Stimulated activated CD8-positive, alpha-beta memory T cell treated with anti-CD3 and anti-CD28 coated beads, Interleukin-4, amount 100 ng/mL, for 24 hours (primary cell): ENCODE data around the gene CFAP70.
"Not testable (repeated sequence)": the region's sequence is repeated elsewhere in the genome, so short reads cannot be mapped to it uniquely, and the experiment has no call there.

Experiments used
- DNase-seq: peaks from one replicate; pipeline ENCODE4 v3.0.0-alpha.2; 2020; ENCODE audit warnings: low read depth

The CFAP70 gene

GRCh38 chr10:73339436-73339835 is 19.2 kb downstream of the CFAP70 start:
- no peak for DNase-seq

DNA sequence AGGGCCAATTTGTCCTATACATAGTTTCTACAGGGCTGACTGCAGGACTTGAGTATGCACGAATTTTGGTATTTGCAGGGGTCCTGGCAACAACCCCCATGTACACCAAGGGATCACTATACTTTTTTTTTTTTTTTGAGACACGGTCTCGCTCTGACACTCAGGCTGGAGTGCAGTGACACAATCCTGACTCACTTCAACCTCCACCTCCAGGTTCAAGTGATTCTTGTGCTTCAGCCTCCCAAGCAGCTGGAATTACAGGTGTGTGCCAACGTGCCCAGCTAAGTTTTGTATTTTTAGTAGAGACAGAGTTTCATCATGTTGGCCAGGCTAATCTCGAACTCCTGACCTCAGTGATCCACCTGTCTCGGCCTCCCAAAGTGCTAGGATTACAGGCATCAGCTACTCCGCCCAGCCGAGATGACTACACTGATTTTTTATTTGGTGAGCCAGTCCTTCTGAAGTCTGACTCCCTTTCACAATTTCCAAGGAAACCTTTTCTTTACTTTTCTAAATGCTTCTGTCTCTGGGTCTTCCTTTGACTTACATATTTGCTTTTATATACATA is 19.8 kb downstream of the CFAP70 start:
- DNase-seq: no peak

DNA sequence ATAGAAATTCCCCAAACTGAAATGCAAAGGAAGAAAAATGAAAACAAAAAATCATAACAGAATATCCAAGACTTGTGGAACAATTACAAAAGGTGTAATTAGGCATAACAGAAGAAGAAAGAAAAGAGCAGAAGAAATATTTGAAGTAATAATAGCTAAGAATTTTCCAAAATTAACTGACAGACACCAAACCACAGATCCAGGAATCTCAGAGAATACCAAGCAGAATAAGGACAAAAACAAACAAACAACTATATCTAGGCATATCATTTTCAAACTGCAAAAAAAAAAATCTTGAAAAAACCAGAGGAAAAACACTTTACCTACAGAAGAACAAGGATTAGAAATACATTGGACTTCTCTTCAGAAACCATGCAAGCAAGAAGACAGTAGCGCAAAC is 25.5 kb downstream of the CFAP70 start:
- no peak for DNase-seq

- no peak for DNase-seq
Measured at GRCh38 chr10:73332379-73332778, 26.3 kb downstream of the CFAP70 start.

DNA sequence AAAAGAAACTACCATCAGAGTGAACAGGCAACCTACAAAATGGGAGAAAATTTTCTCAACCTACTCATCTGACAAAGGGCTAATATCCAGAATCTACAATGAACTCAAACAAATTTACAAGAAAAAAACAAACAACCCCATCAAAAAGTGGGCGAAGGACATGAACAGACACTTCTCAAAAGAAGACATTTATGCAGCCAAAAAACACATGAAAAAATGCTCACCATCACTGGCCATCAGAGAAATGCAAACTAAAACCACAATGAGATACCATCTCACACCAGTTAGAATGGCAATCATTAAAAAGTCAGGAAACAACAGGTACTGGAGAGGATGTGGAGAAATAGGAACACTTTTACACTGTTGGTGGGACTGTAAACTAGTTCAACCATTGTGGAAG is 30.1 kb downstream of the CFAP70 start:
- DNase-seq: not testable (repeated sequence)

- not testable (repeated sequence) for DNase-seq
Measured at GRCh38 chr10:73325290-73325689, 33.4 kb downstream of the CFAP70 start.

- not testable (repeated sequence) for DNase-seq
Measured at GRCh38 chr10:73323582-73323981, 35.1 kb downstream of the CFAP70 start.

DNA sequence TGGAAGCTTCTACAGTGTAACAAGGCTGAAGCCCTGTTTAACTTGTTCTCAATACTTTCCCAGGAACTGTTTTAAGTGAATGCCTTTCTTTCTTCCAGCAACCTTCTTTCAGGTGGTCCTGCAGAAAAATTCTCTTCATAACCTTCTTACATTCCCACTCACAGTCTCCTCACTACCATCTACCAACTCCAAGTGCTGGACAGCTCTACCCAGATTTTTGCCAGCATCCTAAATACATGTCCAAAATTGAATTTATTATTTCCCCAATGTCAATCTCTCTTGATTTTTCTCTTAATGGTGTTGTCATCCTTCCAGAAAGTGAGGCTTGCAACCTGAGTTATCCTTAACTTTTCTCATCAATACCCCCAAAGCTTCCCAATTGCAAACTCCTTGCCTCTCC is 48.2 kb downstream of the CFAP70 start:
- no peak for DNase-seq

DNA sequence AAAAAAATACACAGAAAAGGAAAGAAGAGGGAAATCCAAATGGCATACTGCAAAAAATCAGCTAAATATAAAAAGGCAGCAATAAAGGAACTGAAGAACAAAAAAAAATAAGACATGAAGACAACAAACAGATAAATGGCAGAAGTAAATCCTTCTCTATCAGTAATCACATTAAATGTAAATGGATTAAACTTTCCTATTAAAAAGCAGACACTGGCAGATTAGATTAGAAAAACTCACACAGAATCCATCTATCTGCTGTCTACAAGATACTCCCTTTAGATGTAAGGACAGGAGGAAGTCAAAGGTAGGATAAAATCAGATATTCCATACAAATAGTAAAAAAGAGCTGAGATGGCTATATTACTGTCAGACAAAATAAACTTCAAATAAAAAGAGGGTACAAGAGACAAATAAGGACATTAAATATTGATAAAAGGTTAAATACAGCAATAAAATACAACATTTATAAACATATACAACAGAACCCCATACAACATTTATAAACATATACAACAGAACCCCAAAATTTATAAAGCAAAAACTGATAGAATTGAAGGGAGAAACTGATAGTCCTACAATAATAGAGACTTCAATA is 51.4 kb downstream of the CFAP70 start:
- DNase-seq: no peak

DNA sequence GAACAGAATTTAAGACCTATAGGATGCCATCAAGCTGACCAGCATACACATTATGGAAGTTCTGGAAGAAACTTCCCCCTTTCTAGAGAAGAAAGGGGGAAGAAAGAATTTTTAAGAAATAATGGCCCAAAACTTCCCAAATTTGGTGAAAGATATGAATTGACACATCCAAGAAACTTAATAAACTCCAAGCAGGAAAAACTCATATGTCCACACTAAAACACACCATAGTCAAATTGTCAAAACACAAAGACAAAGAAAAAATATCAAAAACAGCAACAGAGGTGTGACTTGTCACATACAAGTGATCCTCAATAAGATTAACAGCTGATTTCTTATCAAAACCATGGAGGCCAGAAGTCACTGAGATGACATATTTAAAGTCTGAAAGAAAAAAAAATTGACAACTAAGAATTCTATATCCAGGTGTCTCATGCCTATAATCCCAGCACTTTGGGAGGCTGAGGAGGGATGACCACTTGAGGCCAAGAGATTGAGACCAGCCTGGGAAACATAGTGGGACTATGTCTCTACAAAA is 52.4 kb downstream of the CFAP70 start:
- DNase-seq: no peak

DNA sequence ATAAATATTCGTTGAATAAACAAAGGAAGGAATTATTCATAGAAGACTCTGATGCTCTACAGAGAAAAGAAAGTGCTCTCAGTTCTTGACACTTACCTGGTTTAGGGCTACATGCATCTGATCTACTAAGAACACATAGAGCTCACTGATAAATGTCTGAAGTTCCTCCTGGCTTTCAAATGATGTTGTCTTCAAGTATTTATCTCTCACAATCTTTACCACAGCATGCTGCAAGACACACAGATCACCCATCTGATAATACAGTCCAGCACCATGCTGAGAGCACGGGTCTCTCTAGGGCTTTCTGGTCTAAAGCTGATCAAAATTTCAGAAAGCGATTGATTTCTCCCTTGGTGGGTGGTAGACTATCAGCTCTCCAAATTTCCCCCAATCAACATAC is 61.7 kb downstream of the CFAP70 start:
- DNase-seq: no peak

DNA sequence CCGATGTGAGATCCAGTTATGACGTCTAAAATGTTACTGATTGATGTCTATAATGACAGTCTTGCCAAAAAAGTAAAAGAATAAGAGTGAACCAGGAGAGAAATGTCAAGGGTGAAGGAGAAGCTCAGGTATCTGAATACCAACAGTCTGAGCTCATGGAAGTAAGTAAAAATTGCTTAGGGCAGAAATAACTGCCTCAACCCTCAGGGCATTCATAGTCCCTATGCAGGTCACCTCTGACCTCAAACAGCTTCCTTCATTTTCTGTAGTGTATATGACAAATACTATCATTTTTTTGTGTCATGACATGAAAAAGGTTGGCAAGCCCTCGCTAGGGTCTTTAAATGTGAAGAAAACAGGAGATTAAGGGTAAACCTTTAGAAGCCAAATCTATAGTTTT is 65.2 kb downstream of the CFAP70 start:
- DNase-seq: no peak

- DNase-seq: no peak
Measured at GRCh38 chr10:73289958-73290357, 68.7 kb downstream of the CFAP70 start.

- DNase-seq: no peak
Measured at GRCh38 chr10:73287441-73287840, 71.2 kb downstream of the CFAP70 start.

DNA sequence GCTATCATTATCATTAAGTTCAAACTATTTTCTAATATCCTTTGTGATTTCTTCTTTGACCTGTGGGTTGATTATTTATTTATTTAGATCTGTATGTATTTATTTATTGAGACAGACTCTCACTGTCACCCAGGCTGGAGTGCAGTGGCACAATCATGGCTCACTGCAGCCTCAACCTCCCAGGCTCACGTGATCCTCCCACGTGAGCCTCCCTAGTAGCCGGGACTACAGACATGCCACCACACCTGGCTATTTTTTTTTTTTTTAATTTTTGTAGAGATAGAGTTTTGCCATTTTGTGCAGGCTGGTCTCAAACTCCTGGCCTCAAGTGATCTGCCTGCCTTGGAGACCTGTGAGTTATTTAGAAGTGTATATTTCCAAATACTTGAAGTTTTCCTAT is 77.6 kb downstream of the CFAP70 start:
- no peak for DNase-seq

DNA sequence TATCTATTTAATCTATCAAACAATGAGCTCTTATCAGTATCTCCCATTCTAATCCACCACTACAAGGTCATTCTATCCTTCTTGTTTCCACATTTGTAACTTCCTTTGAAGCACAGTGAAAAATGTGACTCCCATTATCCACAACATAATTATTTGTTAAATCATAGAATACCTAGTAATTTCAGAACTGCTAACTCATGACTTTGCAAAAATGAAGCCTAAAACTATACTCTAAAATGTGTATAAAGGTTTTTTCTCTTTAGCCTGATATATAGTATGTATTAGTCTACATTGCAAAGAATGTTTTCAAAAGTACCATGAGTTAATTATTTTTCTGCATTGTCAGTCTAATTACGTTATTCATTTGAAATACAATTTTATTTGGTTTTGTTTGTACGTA is 94.2 kb downstream of the CFAP70 start:
- DNase-seq: no peak

- no peak for DNase-seq
Measured at GRCh38 chr10:73263693-73264347, 94.8 kb downstream of the CFAP70 start.

GRCh38 chr10:73262880-73263555 is 95.6 kb downstream of the CFAP70 start:
- DNase-seq: no peak

DNA sequence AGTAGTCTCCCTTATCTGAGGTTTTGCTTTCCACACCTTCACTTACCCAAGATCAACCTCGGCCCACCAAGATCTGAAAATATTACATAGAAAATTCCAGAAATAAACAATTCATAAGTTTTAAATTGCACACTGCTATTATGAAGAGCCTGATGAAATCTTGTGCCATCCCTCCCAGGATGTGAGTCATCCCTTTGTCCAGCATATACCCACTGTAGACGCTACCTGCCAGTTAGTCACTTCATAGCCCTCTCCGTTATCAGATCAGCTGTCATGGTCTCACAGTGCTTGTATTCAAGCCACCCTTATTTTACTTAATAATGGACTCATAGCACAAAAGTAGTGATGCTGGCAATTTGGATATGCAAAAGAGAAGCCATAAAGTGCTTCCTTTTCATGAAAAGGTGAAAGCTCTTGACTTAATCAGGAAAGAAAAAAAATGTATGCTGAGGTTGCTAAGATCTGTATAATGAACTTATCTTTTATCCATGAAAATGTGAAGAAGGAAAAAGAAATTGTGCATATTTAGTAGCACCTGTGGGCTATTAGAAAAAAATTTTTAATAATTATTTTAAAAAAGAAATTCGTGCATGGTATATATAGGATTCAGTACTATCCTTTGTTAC is 96.4 kb downstream of the CFAP70 start:
- no peak for DNase-seq

DNA sequence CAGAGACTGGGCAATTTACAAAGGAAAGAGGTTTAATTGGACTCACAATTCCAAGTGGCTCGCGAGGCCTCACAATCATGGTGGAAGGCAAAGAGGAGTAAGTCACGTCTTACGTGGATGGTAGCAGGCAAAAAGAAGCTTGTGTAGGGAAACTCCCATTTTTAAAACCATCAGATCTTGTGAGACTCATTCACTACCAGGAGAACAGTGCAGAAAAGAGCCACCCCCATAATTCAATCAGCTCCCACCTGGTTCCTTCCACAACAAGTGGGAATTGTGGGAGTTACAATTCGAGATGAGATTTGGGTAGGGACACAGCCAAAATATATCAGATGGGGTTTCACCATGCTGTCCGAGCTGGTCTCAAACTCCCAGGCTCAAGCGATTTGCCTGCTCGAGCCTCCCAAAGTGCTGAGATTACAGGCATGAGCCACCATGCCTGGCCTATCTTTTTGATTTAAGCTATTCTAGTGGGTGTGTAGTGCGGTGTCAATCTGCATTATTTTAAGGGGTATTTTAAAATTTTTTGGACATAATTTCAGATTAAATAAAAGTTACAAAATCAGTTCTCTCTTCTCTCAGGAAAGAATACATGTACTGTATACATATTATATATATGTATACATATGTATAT is 97.2 kb downstream of the CFAP70 start:
- DNase-seq: no peak

DNA sequence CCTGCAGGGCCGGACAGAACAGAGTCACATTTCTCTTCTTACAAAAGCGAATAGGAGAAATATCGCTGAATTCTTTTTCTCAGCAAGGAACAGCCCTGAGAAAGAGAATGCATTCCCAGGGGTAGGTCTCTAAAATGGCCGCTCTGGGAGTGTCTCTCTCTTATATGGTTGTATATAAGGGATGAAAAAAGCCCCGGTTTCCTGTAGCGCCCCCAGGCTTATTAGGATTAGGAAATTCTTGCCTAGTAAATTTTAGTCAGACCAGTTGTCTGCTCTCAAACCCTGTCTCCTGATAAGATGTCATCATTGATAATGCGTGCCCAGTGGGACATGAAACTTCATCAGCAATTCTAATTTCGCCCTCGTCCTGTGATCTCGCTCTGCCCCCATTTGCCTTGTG is 100.1 kb downstream of the CFAP70 start:
- not testable (repeated sequence) for DNase-seq

DNA sequence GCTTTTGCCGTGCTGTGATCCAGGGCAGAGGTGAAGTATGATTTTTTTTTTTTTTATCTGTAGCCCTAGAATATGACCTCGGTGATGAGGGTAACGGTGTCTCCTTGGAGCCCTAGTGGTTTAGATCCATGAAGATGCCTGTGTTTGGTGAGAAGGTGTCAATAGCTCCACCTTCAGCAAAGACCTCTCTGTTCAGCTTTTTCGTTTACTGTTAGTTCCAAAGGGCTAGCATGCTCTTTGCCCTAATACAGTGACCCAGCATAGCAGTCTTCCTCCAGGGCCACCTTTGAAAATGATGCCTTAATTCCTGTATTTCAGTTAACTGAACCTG is 105.5 kb downstream of the CFAP70 start:
- no peak for DNase-seq
